IPS DF 6.9 (cell line): ENCODE measurements around the gene RAB11FIP2.

ENCODE experiments used
- DNase-seq: peaks from one replicate; pipeline ENCODE4 v3.0.0-alpha.2; 2013; ENCODE audit warnings: low read depth, low spot score
- H3K27ac ChIP-seq: one replicate; pipeline ENCODE4 v1.5.1; 2013; ENCODE audit warnings: low read length, control low read depth
- H3K27me3 ChIP-seq: 2 replicates; pipeline ENCODE4 v1.6.1; 2013; ENCODE audit warnings: mild to moderate bottlenecking, low read length; ENCODE audit not compliant: control insufficient read depth, insufficient read depth
- H3K36me3 ChIP-seq: 2 replicates; pipeline ENCODE4 v1.6.1; 2013; ENCODE audit warnings: low read length; ENCODE audit not compliant: control insufficient read depth, insufficient read depth
- H3K4me1 ChIP-seq: 2 replicates; pipeline ENCODE4 v1.6.1; 2013; ENCODE audit warnings: low read length; ENCODE audit not compliant: control insufficient read depth, insufficient read depth
- H3K4me3 ChIP-seq: 2 replicates; pipeline ENCODE4 v1.5.1; 2013; ENCODE audit warnings: mild to moderate bottlenecking, low read length
- H3K9me3 ChIP-seq: 2 replicates; pipeline ENCODE4 v1.6.1; 2013; ENCODE audit warnings: low read length, inconsistent platforms; ENCODE audit not compliant: control insufficient read depth, insufficient read depth
- WGBS: extraction: QIAGEN DNeasy Blood & Tissue Kit; methylation state at CpG from one replicate; pipeline ENCODE4 v1.1.7; 2013; ENCODE audit warnings: mixed read lengths, missing lambda C conversion rate; ENCODE audit not compliant: insufficient read length, insufficient coverage; 5-methylcytosine and 5-hydroxymethylcytosine counted together

RAB11FIP2 gene

GRCh38 chr10:118035354-118036005 is 11.3 kb downstream of the RAB11FIP2 start:
- WGBS: no CpG with 5 or more reads among the region's 7 CpGs
- no peaks in the 10 kb centered on the region for H3K27me3 ChIP-seq
- H3K4me1 ChIP-seq: no peaks in the 10 kb centered on the region; the same call in 1 of the 2 replicates
- H3K9me3 ChIP-seq: no peaks in the 10 kb centered on the region
- H3K27ac ChIP-seq: no peak overlapping the region
- H3K36me3 ChIP-seq: no peaks in the 10 kb centered on the region
- H3K4me3 ChIP-seq: no peak overlapping the region
- no peak for DNase-seq

GRCh38 chr10:118034791-118035261 is 11.9 kb downstream of the RAB11FIP2 start:
- no peaks in the 10 kb centered on the region for H3K9me3 ChIP-seq
- no peaks in the 10 kb centered on the region for H3K27me3 ChIP-seq
- H3K4me1 ChIP-seq: no peaks in the 10 kb centered on the region; the same call in 1 of the 2 replicates
- DNase-seq: no peak
- no peaks in the 10 kb centered on the region for H3K36me3 ChIP-seq
- H3K4me3 ChIP-seq: no peak overlapping the region
- H3K27ac ChIP-seq: no peak overlapping the region
- no CpG with 5 or more reads among the region's 4 CpGs for WGBS

DNA sequence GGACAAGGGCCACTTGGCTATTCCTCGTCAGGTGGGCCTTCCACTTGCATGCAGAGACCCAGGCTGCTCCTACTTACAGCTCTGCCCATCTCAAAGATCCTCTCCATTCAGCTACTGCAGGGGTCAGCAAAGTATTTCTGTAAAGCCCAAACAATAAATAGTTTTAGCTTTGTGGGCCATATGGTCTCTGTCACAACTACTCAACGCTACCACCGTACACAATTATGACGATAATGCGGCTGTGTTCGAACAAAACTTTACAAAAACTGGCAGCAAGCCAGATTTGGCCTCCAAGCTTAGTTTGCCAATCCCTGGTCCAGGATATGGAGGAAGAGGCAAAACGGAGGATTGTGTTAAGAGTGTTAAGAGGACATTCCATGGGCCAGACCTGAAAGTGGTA is 12.8 kb downstream of the RAB11FIP2 start:
- no peaks in the 10 kb centered on the region for H3K36me3 ChIP-seq
- no peak overlapping the region for H3K4me3 ChIP-seq
- no peaks in the 10 kb centered on the region for H3K27me3 ChIP-seq
- no peak overlapping the region for H3K27ac ChIP-seq
- no peak for DNase-seq
- H3K4me1 ChIP-seq: no peaks in the 10 kb centered on the region; the same call in 1 of the 2 replicates
- WGBS: no CpG with 5 or more reads among the region's 7 CpGs
- no peaks in the 10 kb centered on the region for H3K9me3 ChIP-seq

DNA sequence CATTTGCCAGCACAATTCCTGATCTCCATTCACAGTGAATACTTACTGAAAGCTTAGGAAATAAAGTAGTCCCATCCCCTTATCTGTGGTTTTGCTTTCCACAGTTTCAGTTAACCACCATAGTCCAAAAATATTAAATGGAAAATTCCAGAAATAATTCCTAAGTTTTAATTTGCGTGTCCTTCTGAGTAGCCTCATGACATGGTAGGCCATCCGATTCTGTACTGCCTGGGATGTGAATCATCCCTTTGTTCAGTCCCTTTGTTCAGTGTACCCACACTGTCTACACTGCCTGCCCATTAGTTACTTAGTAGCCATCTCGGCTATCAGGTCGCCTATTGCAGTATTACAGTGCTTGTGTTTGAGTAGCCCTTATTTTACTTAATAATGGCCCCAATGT is 14.2 kb downstream of the RAB11FIP2 start:
- no CpG with 5 or more reads among the region's 4 CpGs for WGBS
- H3K36me3 ChIP-seq: no peaks in the 10 kb centered on the region
- H3K27ac ChIP-seq: no peak overlapping the region
- DNase-seq: no peak
- no peaks in the 10 kb centered on the region; the same call in 1 of the 2 replicates for H3K4me1 ChIP-seq
- H3K9me3 ChIP-seq: no peaks in the 10 kb centered on the region
- H3K27me3 ChIP-seq: no peaks in the 10 kb centered on the region
- H3K4me3 ChIP-seq: no peak overlapping the region

GRCh38 chr10:118031351-118032075 is 15.2 kb downstream of the RAB11FIP2 start:
- Histone ChIP-seq H3K27ac (no peak overlapping the region), H3K27me3 (no peaks in the 10 kb centered on the region), H3K4me3 (no peak overlapping the region), H3K4me1 (no peaks in the 10 kb centered on the region; the same call in 1 of the 2 replicates), H3K9me3 (no peaks in the 10 kb centered on the region), H3K36me3 (no peaks in the 10 kb centered on the region)
- no peak for DNase-seq
- WGBS: no CpG with 5 or more reads among the region's 2 CpGs

DNA sequence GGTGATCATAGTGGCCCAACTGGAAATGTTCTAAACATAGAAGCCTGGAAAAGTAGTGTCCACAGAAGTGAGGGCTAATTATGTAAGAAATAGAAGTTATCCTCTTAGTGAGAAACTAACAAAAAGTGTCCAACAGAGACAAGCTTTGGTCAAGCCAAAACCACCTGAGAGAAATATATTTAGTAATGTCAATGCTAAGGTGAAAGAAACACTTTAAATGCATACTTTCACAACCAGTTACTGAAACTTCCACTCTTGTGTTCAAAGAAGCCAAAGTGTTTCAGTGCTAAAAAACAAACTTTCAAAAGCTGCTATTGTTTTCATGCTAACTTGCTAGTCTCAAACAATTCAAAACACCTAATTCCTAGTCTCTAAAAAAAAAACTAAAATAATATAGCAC is 18.1 kb downstream of the RAB11FIP2 start:
- no peaks in the 10 kb centered on the region for H3K27me3 ChIP-seq
- no peak overlapping the region for H3K27ac ChIP-seq
- no peaks in the 10 kb centered on the region for H3K36me3 ChIP-seq
- no peak overlapping the region for H3K4me3 ChIP-seq
- DNase-seq: no peak
- H3K9me3 ChIP-seq: no peaks in the 10 kb centered on the region
- no peaks in the 10 kb centered on the region for H3K4me1 ChIP-seq

DNA sequence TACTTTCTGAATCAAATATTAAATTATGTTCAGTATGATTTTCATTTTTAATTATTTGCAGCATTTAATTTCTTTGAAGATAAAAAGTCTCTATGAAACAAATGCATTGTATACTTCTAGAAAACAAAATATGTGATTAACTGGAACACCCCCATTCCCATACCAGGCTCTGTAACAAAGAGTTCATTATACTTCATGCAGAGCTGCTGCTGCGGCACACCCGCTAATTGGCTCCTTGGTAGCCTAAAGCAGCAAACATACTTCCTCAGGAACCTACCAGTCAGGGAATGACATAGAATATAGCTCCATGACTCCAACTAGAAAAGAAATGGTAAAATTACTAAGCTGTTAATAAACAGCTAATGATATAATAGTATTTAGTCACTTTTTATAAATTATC is 19.3 kb downstream of the RAB11FIP2 start:
- DNase-seq: no peak
- Histone ChIP-seq H3K36me3 (no peaks in the 10 kb centered on the region), H3K9me3 (no peaks in the 10 kb centered on the region), H3K27me3 (no peaks in the 10 kb centered on the region), H3K4me1 (no peaks in the 10 kb centered on the region), H3K27ac (no peak overlapping the region), H3K4me3 (no peak overlapping the region)
- no CpG with 5 or more reads among the region's 2 CpGs for WGBS

- Histone ChIP-seq H3K4me1 (no peaks in the 10 kb centered on the region), H3K4me3 (no peak overlapping the region), H3K27ac (no peak overlapping the region), H3K9me3 (no peaks in the 10 kb centered on the region), H3K36me3 (no peaks in the 10 kb centered on the region), H3K27me3 (no peaks in the 10 kb centered on the region)
- DNase-seq: no peak
- no CpG with 5 or more reads among the region's 4 CpGs for WGBS
Measured at GRCh38 chr10:118026936-118027335, 19.8 kb downstream of the RAB11FIP2 start.

- no CpG with 5 or more reads among the region's 3 CpGs for whole genome bisulfite sequencing
- H3K36me3 ChIP-seq: no peaks in the 10 kb centered on the region
- DNase-seq: peak; percentile 16
Measured at GRCh38 chr10:118020365-118020764, 26.4 kb downstream of the RAB11FIP2 start.

GRCh38 chr10:118017850-118018249 is 28.9 kb downstream of the RAB11FIP2 start:
- Histone ChIP-seq H3K9me3 (no peaks in the 10 kb centered on the region), H3K4me1 (no peaks in the 10 kb centered on the region), H3K4me3 (no peak overlapping the region), H3K27ac (no peak overlapping the region), H3K36me3 (no peaks in the 10 kb centered on the region), H3K27me3 (no peaks in the 10 kb centered on the region)
- DNase-seq: peak; percentile 25
- WGBS: no CpG with 5 or more reads among the region's 5 CpGs

More at GRCh38 chr10:118020365-118020764, 26.4 kb downstream of the RAB11FIP2 start:
- Histone ChIP-seq H3K4me3 (no peak overlapping the region), H3K27ac (no peak overlapping the region), H3K9me3 (no peaks in the 10 kb centered on the region), H3K27me3 (no peaks in the 10 kb centered on the region), H3K4me1 (no peaks in the 10 kb centered on the region)
